ENCODE data around the gene PHC2. TPM values are rescaled to one million over a fixed set of nuclear protein-coding genes. Genes with fewer than 3 reads are reported as not detected.

PHC2 gene
- polyA plus RNA-seq, 1 donor from 2014 or later: 171 TPM

- no peaks in the 10 kb centered on the region for H3K27me3 ChIP-seq (ENCODE audit: insufficient read depth, low read depth, low read length)
- no peak overlapping the region for H3K4me3 ChIP-seq (ENCODE audit: low read length)
- no peaks in the 10 kb centered on the region for H3F3A ChIP-seq (ENCODE audit: insufficient read depth, low read length, poor library complexity, severe bottlenecking)
- H3K4me2 ChIP-seq (ENCODE audit: low read length): no peak overlapping the region
- no peaks in the 10 kb centered on the region for H3K9me2 ChIP-seq (ENCODE audit: insufficient read depth, low read length)
- no peak overlapping the region for H3K27ac ChIP-seq (ENCODE audit: low read length)
- TF ChIP-seq MXI1 (conservative IDR thresholded peaks at IDR 0.05; ENCODE audit: poor library complexity, severe bottlenecking) (no peak), RAD21 (conservative IDR thresholded peaks at IDR 0.05) (no peak), TAF1 (IDR thresholded peaks at IDR 0.05; ENCODE audit: low read depth) (no peak), SMC3 (conservative IDR thresholded peaks at IDR 0.05; ENCODE audit: poor library complexity) (no peak), CTCF (IDR thresholded peaks at IDR 0.05; ENCODE audit: poor library complexity, severe bottlenecking) (no peak), EP300 (conservative IDR thresholded peaks at IDR 0.05; ENCODE audit: poor library complexity, severe bottlenecking) (no peak), REST (IDR thresholded peaks at IDR 0.05; ENCODE audit: borderline replicate concordance) (no peak), EZH2 (IDR thresholded peaks at IDR 0.05; ENCODE audit: borderline replicate concordance, insufficient read depth, low read length, poor library complexity, severe bottlenecking) (no peak), POLR2AphosphoS5 (IDR thresholded peaks at IDR 0.05) (no peak)
- no peak overlapping the region for H3K9ac ChIP-seq (ENCODE audit: low read length)
- no peaks in the 10 kb centered on the region for H3K36me3 ChIP-seq (ENCODE audit: insufficient read depth, low read length)
- H3K9me3 ChIP-seq (ENCODE audit: low read length): no peaks in the 10 kb centered on the region
- peaks cover 52% of the 10 kb centered on the region for H3K79me2 ChIP-seq (replicated peaks; ENCODE audit: insufficient read depth, low read length)
- no peak overlapping the region for H2AFZ ChIP-seq (ENCODE audit: low read depth, low read length)
- H4K20me1 ChIP-seq (ENCODE audit: insufficient read depth): no peaks in the 10 kb centered on the region
These were observed 5.0 kb downstream of the PHC2 start for GRCh38 chr1:33425900-33426299.

GRCh38 chr1:33424610-33425009 lies 6.3 kb downstream of the PHC2 start:
- H3K79me2 ChIP-seq (replicated peaks; ENCODE audit: insufficient read depth, low read length): peaks cover 47% of the 10 kb centered on the region
- H3K9me3 ChIP-seq (ENCODE audit: low read length): no peaks in the 10 kb centered on the region
- no peaks in the 10 kb centered on the region for H4K20me1 ChIP-seq (ENCODE audit: insufficient read depth)
- no peak overlapping the region for H2AFZ ChIP-seq (ENCODE audit: low read depth, low read length)
- H3K27me3 ChIP-seq (ENCODE audit: insufficient read depth, low read depth, low read length): no peaks in the 10 kb centered on the region
- H3K27ac ChIP-seq (ENCODE audit: low read length): no peak overlapping the region
- no peaks in the 10 kb centered on the region for H3K36me3 ChIP-seq (ENCODE audit: insufficient read depth, low read length)
- H3F3A ChIP-seq (ENCODE audit: insufficient read depth, low read length, poor library complexity, severe bottlenecking): no peaks in the 10 kb centered on the region
- H3K4me3 ChIP-seq (ENCODE audit: low read length): no peak overlapping the region
- no peak overlapping the region for H3K4me2 ChIP-seq (ENCODE audit: low read length)
- H3K9me2 ChIP-seq (ENCODE audit: insufficient read depth, low read length): no peaks in the 10 kb centered on the region
- H3K9ac ChIP-seq (ENCODE audit: low read length): no peak overlapping the region
- TF ChIP-seq RAD21 (conservative IDR thresholded peaks at IDR 0.05) (no peak), SMC3 (conservative IDR thresholded peaks at IDR 0.05; ENCODE audit: poor library complexity) (no peak), MXI1 (conservative IDR thresholded peaks at IDR 0.05; ENCODE audit: poor library complexity, severe bottlenecking) (no peak), EP300 (conservative IDR thresholded peaks at IDR 0.05; ENCODE audit: poor library complexity, severe bottlenecking) (no peak), POLR2AphosphoS5 (IDR thresholded peaks at IDR 0.05) (no peak), CTCF (IDR thresholded peaks at IDR 0.05; ENCODE audit: poor library complexity, severe bottlenecking) (no peak), TAF1 (IDR thresholded peaks at IDR 0.05; ENCODE audit: low read depth) (no peak), EZH2 (IDR thresholded peaks at IDR 0.05; ENCODE audit: borderline replicate concordance, insufficient read depth, low read length, poor library complexity, severe bottlenecking) (no peak), REST (IDR thresholded peaks at IDR 0.05; ENCODE audit: borderline replicate concordance) (no peak)

Measured in neural cell (in vitro differentiated cells).